BJ (cell line): Measurements from ENCODE around the gene CD99L2. TPM values are rescaled to one million over a fixed set of nuclear protein-coding genes. Genes with fewer than 3 reads are reported as not detected.

Experiments used
- CTCF ChIA-PET: fragments of 350-600 bp; formaldehyde crosslinking; extraction: SDS; loops from one replicate; lab custom pipeline; 2021; ENCODE audit warnings: antibody characterized with exemption, inconsistent platforms; lab: Yijun Ruan, JAX
- POLR2A ChIA-PET: fragments of 300-600 bp; sonication (Branson Sonifier 250); formaldehyde crosslinking; extraction: SDS; loops from one replicate; lab custom pipeline; 2021; ENCODE audit warnings: antibody characterized with exemption; lab: Charles Lee
- DNase-seq: peaks from one replicate; pipeline ENCODE4 v3.0.0-alpha.2; 2011; ENCODE audit warnings: low read depth
- H3K27me3 ChIP-seq: 2 replicates; pipeline ENCODE4 v1.6.0; 2011; ENCODE audit warnings: low read length; ENCODE audit not compliant: control insufficient read depth, insufficient read depth
- H3K36me3 ChIP-seq: 2 replicates; pipeline ENCODE4 v1.5.1; 2011; ENCODE audit warnings: low read length; ENCODE audit not compliant: control insufficient read depth, insufficient read depth
- H3K4me3 ChIP-seq: 2 replicates; pipeline ENCODE4 v1.5.1; 2011; ENCODE audit warnings: low read depth, mild to moderate bottlenecking, control low read depth, low read length
- polyA plus RNA-seq: library from polyadenylated mRNA; depleted of rRNA; stranded (reverse); fragments of >200 nt; gene quantifications from 2 replicates; pipeline ENCODE4 v1.2.3, GENCODE V29; 2011
- TF ChIP-seq, protein P1 (sequence below): IDR thresholded peaks from 2 replicates; pipeline ENCODE4 v1.5.1; 2011; ENCODE audit warnings: low read depth, mild to moderate bottlenecking, control low read depth, inconsistent platforms, low read length, moderate library complexity; ENCODE audit not compliant: insufficient read depth

Gene CD99L2
- polyA plus RNA-seq, 1 experiment, result 92.2 TPM

DNA sequence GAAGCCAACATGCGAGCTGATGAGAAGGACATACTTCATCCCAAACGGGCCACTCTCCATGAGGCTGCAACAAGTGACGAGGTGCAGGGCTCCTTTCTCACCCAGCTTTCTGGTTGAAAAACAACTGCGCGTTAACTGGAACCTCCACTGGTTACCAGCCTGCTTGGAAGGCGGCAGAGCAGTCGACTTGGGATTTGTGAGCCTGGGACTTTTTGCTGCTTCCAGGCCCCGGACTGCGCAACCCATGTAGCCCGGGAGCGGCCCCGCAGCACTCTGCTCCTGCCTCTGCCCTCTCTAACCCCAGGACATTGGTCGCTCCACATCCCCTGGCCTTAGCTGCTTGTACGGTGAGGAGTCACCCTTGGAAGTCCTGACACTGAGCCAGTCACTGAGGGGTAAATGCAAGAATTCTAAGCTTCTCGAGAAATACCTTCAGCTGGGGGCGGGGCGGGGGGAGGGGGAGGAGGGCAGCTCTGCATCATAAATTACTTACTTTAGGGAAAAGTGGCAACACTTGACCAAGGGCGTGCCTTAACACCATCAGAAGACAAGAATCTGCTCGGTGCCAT is 132.6 kb downstream of the CD99L2 start:
- Histone ChIP-seq H3K4me3 (no peak overlapping the region), H3K36me3 (0 out of 2 replicates have a peak, but pooled peaks cover 1% of the 10 kb centered on the region), H3K27me3 (no peaks in the 10 kb centered on the region)
- DNase-seq, result no peak
- POLR2A ChIA-PET, result no interaction called here
- TF ChIP-seq, protein P1, sequence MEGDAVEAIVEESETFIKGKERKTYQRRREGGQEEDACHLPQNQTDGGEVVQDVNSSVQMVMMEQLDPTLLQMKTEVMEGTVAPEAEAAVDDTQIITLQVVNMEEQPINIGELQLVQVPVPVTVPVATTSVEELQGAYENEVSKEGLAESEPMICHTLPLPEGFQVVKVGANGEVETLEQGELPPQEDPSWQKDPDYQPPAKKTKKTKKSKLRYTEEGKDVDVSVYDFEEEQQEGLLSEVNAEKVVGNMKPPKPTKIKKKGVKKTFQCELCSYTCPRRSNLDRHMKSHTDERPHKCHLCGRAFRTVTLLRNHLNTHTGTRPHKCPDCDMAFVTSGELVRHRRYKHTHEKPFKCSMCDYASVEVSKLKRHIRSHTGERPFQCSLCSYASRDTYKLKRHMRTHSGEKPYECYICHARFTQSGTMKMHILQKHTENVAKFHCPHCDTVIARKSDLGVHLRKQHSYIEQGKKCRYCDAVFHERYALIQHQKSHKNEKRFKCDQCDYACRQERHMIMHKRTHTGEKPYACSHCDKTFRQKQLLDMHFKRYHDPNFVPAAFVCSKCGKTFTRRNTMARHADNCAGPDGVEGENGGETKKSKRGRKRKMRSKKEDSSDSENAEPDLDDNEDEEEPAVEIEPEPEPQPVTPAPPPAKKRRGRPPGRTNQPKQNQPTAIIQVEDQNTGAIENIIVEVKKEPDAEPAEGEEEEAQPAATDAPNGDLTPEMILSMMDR, result no peak
- CTCF ChIA-PET, result interaction anchor here (0.6 to 0.9 kb wide), 2 partner anchors 257 to 318 kb away, joined by 3 to 6 read pairs; no protein-coding TSS in a partner anchor

DNA sequence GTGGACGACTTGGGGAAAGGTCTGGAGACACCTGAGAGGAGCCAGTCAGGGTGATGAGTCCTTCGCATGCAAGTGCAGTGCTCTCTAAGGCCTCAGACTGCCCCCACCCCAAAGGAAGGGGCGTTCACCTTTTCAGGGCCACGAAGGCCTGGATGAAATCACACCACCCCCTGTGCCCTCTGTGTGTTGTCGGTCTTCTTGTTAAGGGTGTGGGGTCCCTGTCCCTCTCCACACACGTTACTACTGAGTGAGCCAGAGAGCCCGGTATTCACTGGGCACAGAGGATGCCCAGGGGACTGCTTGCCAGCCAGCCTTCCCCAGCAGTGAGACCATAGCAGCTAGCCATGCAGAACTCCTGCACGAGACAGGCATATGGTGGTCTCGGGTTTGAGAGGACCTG is 133.2 kb downstream of the CD99L2 start:
- CTCF ChIA-PET, result no interaction called here
- H3K27me3 ChIP-seq, result no peaks in the 10 kb centered on the region
- TF ChIP-seq, protein P1, result no peak
- POLR2A ChIA-PET, result no interaction called here
- DNase-seq, result no peak
- 0 out of 2 replicates have a peak, but pooled peaks cover 1% of the 10 kb centered on the region for H3K36me3 ChIP-seq
- H3K4me3 ChIP-seq, result no peak overlapping the region

DNA sequence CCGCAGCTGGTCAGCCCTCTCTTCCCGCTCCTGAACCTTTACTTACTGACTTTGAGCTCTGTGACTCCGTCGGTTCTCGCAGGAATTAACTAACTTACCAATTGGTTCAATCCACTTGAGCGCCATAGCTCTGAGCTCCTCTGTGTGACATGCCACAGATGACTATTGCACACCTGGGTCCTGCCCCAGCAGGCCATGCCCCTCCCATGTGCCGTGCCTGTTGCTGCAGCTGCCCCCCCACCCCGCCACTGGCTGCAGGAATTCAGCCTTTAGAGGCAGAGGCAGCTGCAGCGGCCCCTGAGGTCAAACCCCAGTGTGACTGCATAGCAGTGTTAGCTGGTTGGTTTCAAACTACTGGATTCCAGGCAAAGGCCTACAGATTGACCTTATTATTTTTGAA is 134.7 kb downstream of the CD99L2 start:
- TF ChIP-seq, protein P1, result no peak
- Histone ChIP-seq H3K36me3 (peaks cover 3% of the 10 kb centered on the region; the same call in 1 of the 2 replicates), H3K27me3 (no peaks in the 10 kb centered on the region), H3K4me3 (no peak overlapping the region)
- ChIA-PET POLR2A (interaction anchor here (0.6 kb wide), 1 partner anchor 8 kb away, joined by 3 read pairs; no protein-coding TSS in a partner anchor), CTCF (interaction anchor here (0.8 to 0.9 kb wide), 2 partner anchors 8 kb away, joined by 3 to 4 read pairs; no protein-coding TSS in a partner anchor)
- DNase-seq, result no peak

DNA sequence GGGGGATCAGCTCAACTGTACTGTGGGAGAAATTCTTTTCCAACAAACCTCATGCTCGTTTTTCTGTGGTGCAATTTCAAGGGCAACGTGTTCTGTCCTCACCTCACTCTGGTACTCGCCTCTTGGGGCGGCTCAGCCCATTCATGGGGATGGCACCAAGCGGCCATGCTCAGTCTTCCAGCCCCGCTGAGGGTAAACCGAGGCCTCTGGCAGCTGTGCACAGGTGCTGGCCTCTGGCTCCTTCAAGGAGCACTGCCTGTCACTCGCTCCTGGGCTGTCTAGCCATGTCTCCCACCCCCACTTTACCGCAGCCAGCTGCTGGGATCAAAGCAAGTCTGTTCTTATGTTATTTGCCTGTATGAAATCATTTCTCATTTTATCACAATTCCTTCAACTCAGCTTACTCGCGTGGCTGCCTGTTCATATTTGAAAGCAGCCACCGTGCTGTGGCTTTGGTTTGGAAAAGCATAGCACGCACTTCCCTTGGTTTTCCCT is 135.1 kb downstream of the CD99L2 start:
- TF ChIP-seq, protein P1, result no peak
- no peak for DNase-seq
- ChIA-PET POLR2A (interaction anchor here (0.6 kb wide), 1 partner anchor 8 kb away, joined by 3 read pairs; no protein-coding TSS in a partner anchor), CTCF (interaction anchor here (0.9 kb wide), 2 partner anchors 9 kb away, joined by 3 read pairs; no protein-coding TSS in a partner anchor)
- Histone ChIP-seq H3K4me3 (no peak overlapping the region), H3K36me3 (peaks cover 3% of the 10 kb centered on the region; the same call in 1 of the 2 replicates), H3K27me3 (no peaks in the 10 kb centered on the region)
